ENCODE measurements around the gene CLCF1. TPM values are rescaled to one million over a fixed set of nuclear protein-coding genes. Genes with fewer than 3 reads are reported as not detected.

Gene CLCF1
- total and polyA plus RNA-seq, 10 of the 15 experiments (the other 5 are each of a cell fraction or from before 2014, with no cell fraction given) = 0.16 to 2.1 (median 0.63) TPM; not detected in 1

GRCh38 chr11:67396259-67396581, 22.8 kb upstream of the CLCF1 start:
- 98% methylated on average over 7 of the region's 7 CpGs for WGBS (ENCODE audit: insufficient coverage, insufficient replicate concordance, low lambda C conversion rate, missing lambda C conversion rate)
- intact Hi-C loops (cut with micrococcal nuclease; ENCODE audit: unreplicated experiment) = no loop called here

GRCh38 chr11:67395555-67396258, 22.3 kb upstream of the CLCF1 start:
- CTCF ChIA-PET = interaction anchor here (0.9 to 1.5 kb wide), 4 partner anchors 14 to 110 kb away, joined by 3 to 5 read pairs (median 3); partner anchors contain the start of gene PITPNM1

More at GRCh38 chr11:67396259-67396581, 22.8 kb upstream of the CLCF1 start:
- ATAC-seq = no peak
- no peak for TF ChIP-seq ZNF274 (IDR thresholded peaks at IDR 0.05; ENCODE audit: insufficient read depth, insufficient read length)
- 0 out of 2 replicates have a peak, but pooled peaks have one; percentile 47 for TF ChIP-seq POLR2A (IDR thresholded peaks at IDR 0.05; ENCODE audit: low read depth, low read length)
- TF ChIP-seq SREBF1 (IDR thresholded peaks at IDR 0.05; ENCODE audit: low read length) = no peak
- no peak for FAIRE-seq
- no peak for DNase-seq (ENCODE audit: low read depth, low spot score)
- Histone ChIP-seq H3K36me3 (ENCODE audit: control insufficient read depth in 2 of 2, insufficient read depth in 2 of 2, low read length in 1 of 2) (peaks cover 23 to 30% of the 10 kb centered on the region in 2 experiments), H3K79me2 (ENCODE audit: control insufficient read depth, insufficient read depth, low read length) (peaks cover 45% of the 10 kb centered on the region), H3K4me2 (ENCODE audit: control insufficient read depth, insufficient read depth) (no peak overlapping the region), H3K9me3 (replicated peaks; ENCODE audit: control insufficient read depth, insufficient read depth, low read length) (no peaks in the 10 kb centered on the region), H3K9ac (ENCODE audit: control insufficient read depth, insufficient read depth, low read length) (no peak overlapping the region), H3K27me3 (replicated peaks in 1 of 2; ENCODE audit: control insufficient read depth in 2 of 2, insufficient read depth in 2 of 2, low read length in 1 of 2) (no peaks in the 10 kb centered on the region), H3K27ac (ENCODE audit: control insufficient read depth, insufficient read depth) (0 out of 2 replicates have a peak overlapping the region, but pooled peaks have one; percentile 18), H3K4me1 (ENCODE audit: control insufficient read depth, insufficient read depth, low read length) (peaks cover 21% of the 10 kb centered on the region), H3K4me3 (no peak overlapping the region), H4K20me1 (ENCODE audit: control insufficient read depth, insufficient read depth) (no peaks in the 10 kb centered on the region; the same call in 1 of the 2 replicates), H2AFZ (ENCODE audit: control insufficient read depth, low read depth, low read length) (no peak overlapping the region)
- ChIA-PET POLR2A (interaction anchor here (0.7 kb wide), 1 partner anchor 42 kb away, joined by 4 read pairs; the partner anchor contains the start of gene PTPRCAP), SMC1A (ENCODE audit: uncharacterized antibody, unreplicated experiment) (interaction anchor here (0.8 to 1.1 kb wide), 2 partner anchors 41 to 89 kb away, joined by 3 read pairs; no protein-coding TSS in a partner anchor), CTCF (interaction anchor here (0.8 to 1.5 kb wide), 4 partner anchors 15 to 110 kb away, joined by 3 to 5 read pairs (median 3); no protein-coding TSS in a partner anchor), RAD21 (ENCODE audit: unreplicated experiment) (interaction anchor here (0.8 kb wide), 1 partner anchor 71 kb away, joined by 3 read pairs; no protein-coding TSS in a partner anchor)
- no TSS peak for BruUV-seq (replicated peaks)
- in situ Hi-C loops (cut with MboI) = no loop called here

More at GRCh38 chr11:67395555-67396258, 22.3 kb upstream of the CLCF1 start:
- no peaks in the 10 kb centered on the region; the same call in 1 of the 2 replicates for H4K20me1 ChIP-seq (ENCODE audit: control insufficient read depth, insufficient read depth)
- SMC1A ChIA-PET (ENCODE audit: uncharacterized antibody, unreplicated experiment) = interaction anchor here (0.8 to 1.1 kb wide), 2 partner anchors 41 to 89 kb away, joined by 3 read pairs; no protein-coding TSS in a partner anchor
- POLR2A ChIA-PET = no interaction called here
- in situ Hi-C loops (cut with MboI) = no loop called here
- RAD21 ChIA-PET (ENCODE audit: unreplicated experiment) = no interaction called here
- H3K79me2 ChIP-seq (ENCODE audit: control insufficient read depth, insufficient read depth, low read length) = peaks cover 42% of the 10 kb centered on the region
- H3K9me3 ChIP-seq (replicated peaks; ENCODE audit: control insufficient read depth, insufficient read depth, low read length) = no peaks in the 10 kb centered on the region
- BruUV-seq (replicated peaks) = no TSS peak
- no peak overlapping the region for H3K4me3 ChIP-seq
- H3K27ac ChIP-seq (ENCODE audit: control insufficient read depth, insufficient read depth) = no peak overlapping the region
- no peak for TF ChIP-seq ZBTB4 (CRISPR knock-in tag; IDR thresholded peaks at IDR 0.05)
- peaks cover 23 to 27% of the 10 kb centered on the region in 2 experiments for H3K36me3 ChIP-seq (ENCODE audit: control insufficient read depth in 2 of 2, insufficient read depth in 2 of 2, low read length in 1 of 2)
- no peak overlapping the region for H3K4me2 ChIP-seq (ENCODE audit: control insufficient read depth, insufficient read depth)
- WGBS (ENCODE audit: insufficient coverage, insufficient replicate concordance, low lambda C conversion rate, missing lambda C conversion rate) = 92% methylated on average over 19 of the region's 19 CpGs
- ATAC-seq = no peak
- intact Hi-C loops (cut with micrococcal nuclease; ENCODE audit: unreplicated experiment) = no loop called here
- H2AFZ ChIP-seq (ENCODE audit: control insufficient read depth, low read depth, low read length) = no peak overlapping the region
- DNase-seq (ENCODE audit: low read depth, low spot score) = no peak
- peaks cover 23% of the 10 kb centered on the region for H3K4me1 ChIP-seq (ENCODE audit: control insufficient read depth, insufficient read depth, low read length)
- FAIRE-seq = no peak
- no peaks in the 10 kb centered on the region for H3K27me3 ChIP-seq (replicated peaks in 1 of 2; ENCODE audit: control insufficient read depth in 2 of 2, insufficient read depth in 2 of 2, low read length in 1 of 2)
- H3K9ac ChIP-seq (ENCODE audit: control insufficient read depth, insufficient read depth, low read length) = no peak overlapping the region
